Large intestine (tissue), 3 donors: ENCODE data around the gene KCTD15. TPM values are rescaled to one million over a fixed set of nuclear protein-coding genes. Genes with fewer than 3 reads are reported as not detected.

Experiments used
- DNase-seq, 2 donors: peaks; one replicate each; pipeline versions ENCODE4 v3.0.0 to v3.0.0-alpha.2; 2013
- H3K27ac ChIP-seq: one replicate; pipeline ENCODE4 v1.5.1; 2013; ENCODE audit warnings: low read length
- H3K27me3 ChIP-seq: 2 replicates; pipeline ENCODE4 v1.6.1; 2013; ENCODE audit warnings: low read length; ENCODE audit not compliant: control insufficient read depth, insufficient read depth
- H3K36me3 ChIP-seq: 2 replicates; pipeline ENCODE4 v1.6.1; 2013; ENCODE audit warnings: low read length; ENCODE audit not compliant: control insufficient read depth, insufficient read depth
- H3K4me1 ChIP-seq: one replicate; pipeline ENCODE4 v1.6.1; 2013; ENCODE audit warnings: low read length; ENCODE audit not compliant: control insufficient read depth, insufficient read depth
- H3K4me3 ChIP-seq: one replicate; pipeline ENCODE4 v1.5.1; 2013; ENCODE audit warnings: low read length
- H3K9me3 ChIP-seq: one replicate; pipeline ENCODE4 v1.6.1; 2013; ENCODE audit warnings: mild to moderate bottlenecking, low read depth, low read length, moderate library complexity; ENCODE audit not compliant: control insufficient read depth
- WGBS: methylation state at CpG from one replicate; pipeline ENCODE4 v1.1.5; 2013; ENCODE audit warnings: low lambda C conversion rate; ENCODE audit not compliant: insufficient coverage; 5-methylcytosine and 5-hydroxymethylcytosine counted together
- polyA plus RNA-seq: library from polyadenylated mRNA; unstranded; fragments of 120-200 nt; gene quantifications from one replicate; pipeline ENCODE4 v1.2.1, GENCODE V29; 2013

The KCTD15 gene
- polyA plus RNA-seq, 1 donor = 28.1 TPM

- no peaks in the 10 kb centered on the region for H3K36me3 ChIP-seq
- 60% methylated on average over 1 of the region's 3 CpGs for whole genome bisulfite sequencing
- H3K27me3 ChIP-seq = peaks cover 6% of the 10 kb centered on the region
Measured at GRCh38 chr19:33844478-33844877, 47.8 kb downstream of the KCTD15 start.

GRCh38 chr19:33845498-33845897, 48.8 kb downstream of the KCTD15 start:
- H3K4me1 ChIP-seq = no peaks in the 10 kb centered on the region
- no peak overlapping the region for H3K4me3 ChIP-seq
- H3K36me3 ChIP-seq = no peaks in the 10 kb centered on the region
- H3K27me3 ChIP-seq = peaks cover 5% of the 10 kb centered on the region
- no peaks in the 10 kb centered on the region for H3K9me3 ChIP-seq
- DNase-seq = no peak
- H3K27ac ChIP-seq = no peak overlapping the region
- WGBS = no CpG with 5 or more reads among the region's 2 CpGs

More at GRCh38 chr19:33844478-33844877, 47.8 kb downstream of the KCTD15 start:
- DNase-seq = no peak
- Histone ChIP-seq H3K9me3 (no peaks in the 10 kb centered on the region), H3K4me3 (no peak overlapping the region), H3K27ac (no peak overlapping the region), H3K4me1 (no peaks in the 10 kb centered on the region)

- Histone ChIP-seq H3K9me3 (no peaks in the 10 kb centered on the region), H3K4me3 (no peak overlapping the region), H3K27me3 (no peaks in the 10 kb centered on the region), H3K27ac (no peak overlapping the region), H3K36me3 (no peaks in the 10 kb centered on the region), H3K4me1 (no peaks in the 10 kb centered on the region)
- no CpG with 5 or more reads among the region's 5 CpGs for WGBS
- DNase-seq = no peak
Measured at GRCh38 chr19:33849551-33850147, 53.0 kb downstream of the KCTD15 start.

GRCh38 chr19:33859016-33859415, 62.3 kb downstream of the KCTD15 start:
- H3K27ac ChIP-seq = no peak overlapping the region
- no peaks in the 10 kb centered on the region for H3K36me3 ChIP-seq
- no peak overlapping the region for H3K4me3 ChIP-seq
- H3K4me1 ChIP-seq = no peaks in the 10 kb centered on the region
- no peaks in the 10 kb centered on the region for H3K27me3 ChIP-seq
- DNase-seq = no peak
- 90% methylated on average over 2 of the region's 17 CpGs for WGBS
- H3K9me3 ChIP-seq = no peaks in the 10 kb centered on the region

- no peak for DNase-seq
- WGBS = 100% methylated on average over 1 of the region's 10 CpGs
- H3K27me3 ChIP-seq = no peaks in the 10 kb centered on the region
- H3K4me1 ChIP-seq = no peaks in the 10 kb centered on the region
- H3K36me3 ChIP-seq = no peaks in the 10 kb centered on the region
- no peak overlapping the region for H3K4me3 ChIP-seq
- no peak overlapping the region for H3K27ac ChIP-seq
- H3K9me3 ChIP-seq = no peaks in the 10 kb centered on the region
Measured at GRCh38 chr19:33860312-33861090, 63.8 kb downstream of the KCTD15 start.

- no CpG with 5 or more reads among the region's 3 CpGs for WGBS
- Histone ChIP-seq H3K4me1 (no peaks in the 10 kb centered on the region), H3K36me3 (no peaks in the 10 kb centered on the region), H3K4me3 (no peak overlapping the region), H3K27ac (no peak overlapping the region), H3K9me3 (no peaks in the 10 kb centered on the region), H3K27me3 (no peaks in the 10 kb centered on the region)
- DNase-seq = no peak
Measured at GRCh38 chr19:33861950-33862349, 65.3 kb downstream of the KCTD15 start.

- Histone ChIP-seq H3K27ac (no peak overlapping the region), H3K27me3 (no peaks in the 10 kb centered on the region), H3K9me3 (no peaks in the 10 kb centered on the region), H3K4me3 (no peak overlapping the region), H3K36me3 (no peaks in the 10 kb centered on the region), H3K4me1 (no peaks in the 10 kb centered on the region)
- no CpG with 5 or more reads among the region's 4 CpGs for WGBS
- DNase-seq = no peak
Measured at GRCh38 chr19:33862981-33863380, 66.3 kb downstream of the KCTD15 start.

GRCh38 chr19:33863436-33863835, 66.8 kb downstream of the KCTD15 start:
- Histone ChIP-seq H3K4me3 (no peak overlapping the region), H3K4me1 (no peaks in the 10 kb centered on the region), H3K9me3 (no peaks in the 10 kb centered on the region), H3K27ac (no peak overlapping the region), H3K36me3 (no peaks in the 10 kb centered on the region), H3K27me3 (peaks cover 4% of the 10 kb centered on the region)
- WGBS = no CpG with 5 or more reads among the region's 5 CpGs
- no peak for DNase-seq

- Histone ChIP-seq H3K4me3 (no peak overlapping the region), H3K36me3 (no peaks in the 10 kb centered on the region), H3K27me3 (peaks cover 13% of the 10 kb centered on the region), H3K9me3 (no peaks in the 10 kb centered on the region), H3K27ac (no peak overlapping the region), H3K4me1 (no peaks in the 10 kb centered on the region)
- no CpG with 5 or more reads among the region's 3 CpGs for WGBS
- DNase-seq = no peak
Measured at GRCh38 chr19:33864311-33864850, 67.7 kb downstream of the KCTD15 start.

- 83% methylated on average over 1 of the region's 10 CpGs for WGBS
Measured at GRCh38 chr19:33865306-33865705, 68.6 kb downstream of the KCTD15 start.

More at GRCh38 chr19:33865306-33865705, 68.6 kb downstream of the KCTD15 start:
- no peak overlapping the region for H3K4me3 ChIP-seq
- no peak overlapping the region for H3K27ac ChIP-seq
- H3K9me3 ChIP-seq = no peaks in the 10 kb centered on the region
- peaks cover 13% of the 10 kb centered on the region for H3K27me3 ChIP-seq
- no peaks in the 10 kb centered on the region for H3K36me3 ChIP-seq
- DNase-seq = no peak
- H3K4me1 ChIP-seq = no peaks in the 10 kb centered on the region
